Epithelial cell of proximal tubule (primary cell): ENCODE measurements around the gene SFTPB. TPM values are rescaled to one million over a fixed set of nuclear protein-coding genes. Genes with fewer than 3 reads are reported as not detected.

ENCODE experiments used
- DNase-seq: peaks from one replicate; pipeline ENCODE4 v3.0.0-alpha.2; 2011; ENCODE audit warnings: low read depth
- H3K4me3 ChIP-seq: 2 replicates; pipeline ENCODE4 v1.5.1; 2011; ENCODE audit warnings: low read depth, mild to moderate bottlenecking, low read length
- CTCF ChIP-seq: conservative IDR thresholded peaks from 2 replicates; pipeline ENCODE4 v1.5.1; 2012; ENCODE audit warnings: low read depth, mild to moderate bottlenecking, low read length
- total RNA-seq: library from RNA; depleted of rRNA; stranded (reverse); fragments of >200 nt; gene quantifications from 2 replicates; pipeline ENCODE4 v1.2.3, GENCODE V29; 2015

The SFTPB gene
- total RNA-seq, 1 donor from 2014 or later, result not detected

DNA sequence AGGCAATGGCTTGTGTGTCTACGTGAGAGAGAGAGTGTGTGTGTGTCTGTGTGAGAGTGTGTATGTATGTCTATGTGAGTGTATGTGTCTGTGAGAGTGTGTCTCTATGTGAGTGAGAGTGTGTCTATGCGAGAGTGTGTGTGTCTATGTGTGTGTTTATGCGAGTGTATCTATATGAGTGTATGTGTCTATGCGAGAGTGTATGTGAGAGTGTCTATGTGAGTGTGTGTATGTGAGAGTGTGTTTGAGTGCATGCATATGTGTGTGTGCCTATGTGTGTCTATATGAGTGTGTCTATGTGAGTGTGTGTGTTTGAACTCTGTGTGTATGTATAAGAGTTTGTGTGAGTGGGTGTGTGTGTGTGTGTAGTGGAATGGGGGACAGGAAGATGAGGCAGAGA is 16.4 kb upstream of the SFTPB start:
- TF ChIP-seq CTCF, result no peak
- no peak overlapping the region for H3K4me3 ChIP-seq
- no peak for DNase-seq

GRCh38 chr2:85682378-85682777 is 14.4 kb upstream of the SFTPB start:
- no peak for TF ChIP-seq CTCF
- no peak for DNase-seq
- no peak overlapping the region for H3K4me3 ChIP-seq

DNA sequence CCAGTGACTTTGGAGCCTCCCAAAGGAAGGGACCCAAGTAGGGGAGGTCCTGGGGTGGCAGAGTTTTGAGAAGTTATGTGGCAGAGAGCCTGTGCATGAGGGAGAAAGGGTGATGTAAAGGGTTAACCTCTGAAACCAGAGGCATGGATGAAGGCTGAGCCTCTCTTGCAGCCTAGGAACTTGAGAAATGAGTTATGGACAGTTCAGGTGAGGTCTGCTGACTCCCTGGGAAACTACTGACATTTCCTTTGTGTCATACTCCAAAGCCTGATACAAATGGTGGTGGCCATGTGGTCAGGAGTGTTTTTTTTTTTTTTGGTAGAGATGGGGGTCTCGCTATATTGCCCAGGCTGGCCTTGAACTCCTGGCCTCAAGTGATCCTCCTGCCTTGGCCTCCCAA is 13.8 kb upstream of the SFTPB start:
- no peak for TF ChIP-seq CTCF
- DNase-seq, result no peak
- no peak overlapping the region for H3K4me3 ChIP-seq

DNA sequence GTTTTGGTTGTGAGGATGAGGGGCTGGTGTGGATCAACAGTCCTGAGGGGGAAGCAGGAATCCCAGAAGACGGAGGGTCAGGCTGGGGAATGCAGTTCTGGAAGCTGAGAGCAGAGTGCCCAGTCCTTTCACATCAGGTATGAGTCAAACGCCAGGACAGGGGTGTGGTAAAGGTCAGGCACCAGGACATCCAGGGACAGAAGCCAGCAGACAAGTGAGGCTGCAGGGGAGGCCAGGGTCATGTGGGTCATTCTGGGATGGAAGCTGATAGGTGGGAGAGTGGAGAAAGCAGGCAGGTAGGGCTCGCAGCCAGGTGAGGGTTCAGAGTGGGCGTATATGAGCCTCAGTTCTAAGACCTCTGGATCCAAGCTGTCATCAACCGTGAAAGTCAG is 13.4 kb upstream of the SFTPB start:
- no peak for DNase-seq
- no peak for TF ChIP-seq CTCF
- H3K4me3 ChIP-seq, result no peak overlapping the region

DNA sequence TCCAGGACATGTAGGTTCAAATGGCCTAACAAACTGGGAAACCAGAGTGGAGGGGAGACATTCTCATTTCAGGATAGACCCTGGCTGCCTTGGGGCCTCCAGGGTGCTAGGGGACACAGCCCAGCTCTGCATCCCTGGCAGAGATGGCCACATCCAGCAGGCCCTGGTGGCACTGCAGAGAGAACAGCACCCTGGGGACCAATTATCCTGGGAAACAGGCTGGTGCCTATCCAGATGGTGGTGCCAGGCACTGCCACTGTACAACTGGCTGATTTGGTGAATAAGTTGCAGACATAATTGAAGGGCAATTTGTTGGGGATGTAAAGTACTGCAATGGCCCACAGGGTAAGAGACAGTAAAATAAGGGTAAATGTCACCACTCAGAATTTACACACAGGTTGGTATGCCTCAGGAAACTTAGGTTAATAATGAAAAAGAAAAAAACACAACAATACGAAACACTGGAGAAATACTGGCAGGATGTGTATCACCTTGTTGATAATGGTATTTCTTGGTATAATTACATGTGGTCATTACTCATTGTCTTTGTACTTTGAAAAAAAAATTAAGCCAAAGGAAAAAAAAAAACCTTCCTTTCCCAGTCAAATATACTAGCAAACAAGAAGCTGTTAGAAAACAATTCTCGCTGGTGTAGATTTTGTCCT is 12.8 kb upstream of the SFTPB start:
- TF ChIP-seq CTCF, result no peak

DNA sequence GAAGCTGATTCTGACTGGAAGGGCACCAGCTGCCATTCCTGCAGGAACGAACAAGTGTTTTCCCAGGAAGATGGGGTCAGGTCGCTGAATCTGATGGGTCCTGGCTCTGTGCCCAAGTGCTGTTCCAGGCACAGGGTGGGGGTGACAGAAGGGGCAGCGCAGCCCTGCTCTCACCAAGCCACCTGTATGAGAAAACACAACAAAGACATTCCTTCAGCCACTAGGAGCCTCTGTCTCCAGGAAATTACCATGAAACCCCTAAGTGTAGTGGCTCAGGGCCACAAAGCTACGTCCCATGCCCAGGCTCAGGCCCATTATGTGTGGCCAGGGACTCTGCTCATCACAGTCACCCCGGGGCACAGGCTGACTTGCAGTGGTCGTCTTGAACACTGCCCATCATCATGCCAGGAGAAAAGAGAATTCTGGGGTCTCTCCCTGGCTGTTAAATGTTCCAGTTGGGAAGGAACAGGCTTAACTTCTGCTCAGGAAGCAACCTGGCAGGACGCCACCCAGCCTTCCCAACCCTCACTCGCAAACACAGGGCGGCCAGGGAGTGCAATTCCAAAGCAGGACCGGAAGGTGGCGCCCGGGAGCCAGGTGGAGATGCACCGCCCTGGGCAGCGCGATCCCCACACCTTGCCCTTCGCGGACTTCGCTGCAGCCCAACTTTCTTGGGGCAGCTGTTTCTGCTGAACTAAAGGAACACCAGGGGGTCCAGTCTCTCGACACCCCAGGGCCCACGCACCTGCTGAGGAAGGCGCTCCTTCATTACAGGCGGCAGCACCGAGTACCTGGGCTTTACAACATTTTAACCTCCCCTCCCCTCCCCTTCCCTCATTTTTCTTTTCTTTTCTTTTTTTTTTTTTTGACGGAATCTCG is 11.0 kb upstream of the SFTPB start:
- peak overlapping the region; percentile 35 for H3K4me3 ChIP-seq
- DNase-seq, result no peak
- TF ChIP-seq CTCF, result peak; percentile 94

More for the DNA sequence above, 12.8 kb upstream of the SFTPB start:
- no peak overlapping the region for H3K4me3 ChIP-seq
- DNase-seq, result no peak
